Measurements from ENCODE around the gene ACVR2A. TPM values are rescaled to one million over a fixed set of nuclear protein-coding genes. Genes with fewer than 3 reads are reported as not detected.

ACVR2A gene
- polyA plus RNA-seq, 3 donors = 25.3 to 27.0 (median 25.8) TPM

GRCh38 chr2:147854557-147855134 lies 9.8 kb downstream of the ACVR2A start:
- DNase-seq (ENCODE audit: low read depth in 3 of 3, low spot score in 2 of 3) = no peak

DNA sequence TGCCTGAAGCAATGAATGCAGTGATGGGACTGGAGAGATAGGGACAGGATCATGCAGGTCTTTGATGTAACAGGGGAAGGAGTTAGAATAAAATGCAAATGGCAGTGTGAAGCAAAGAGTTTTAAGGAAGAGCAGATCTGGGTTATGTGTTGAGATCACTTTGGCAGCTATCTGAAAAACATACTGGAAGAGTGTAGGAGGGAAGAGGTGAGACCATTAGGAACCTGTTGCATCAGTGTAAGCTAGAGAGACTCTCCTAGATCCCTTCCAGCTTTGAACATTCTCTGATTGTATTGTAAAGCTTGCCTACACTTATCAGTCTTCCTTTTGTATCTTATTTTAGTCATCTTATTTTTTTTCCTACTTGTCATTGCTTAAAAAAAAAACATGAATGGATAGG lies 10.5 kb downstream of the ACVR2A start:
- no peak for DNase-seq (ENCODE audit: low read depth in 3 of 3, low spot score in 2 of 3)

GRCh38 chr2:147855977-147856376 lies 11.1 kb downstream of the ACVR2A start:
- no peak for DNase-seq (ENCODE audit: low read depth in 3 of 3, low spot score in 2 of 3)

DNA sequence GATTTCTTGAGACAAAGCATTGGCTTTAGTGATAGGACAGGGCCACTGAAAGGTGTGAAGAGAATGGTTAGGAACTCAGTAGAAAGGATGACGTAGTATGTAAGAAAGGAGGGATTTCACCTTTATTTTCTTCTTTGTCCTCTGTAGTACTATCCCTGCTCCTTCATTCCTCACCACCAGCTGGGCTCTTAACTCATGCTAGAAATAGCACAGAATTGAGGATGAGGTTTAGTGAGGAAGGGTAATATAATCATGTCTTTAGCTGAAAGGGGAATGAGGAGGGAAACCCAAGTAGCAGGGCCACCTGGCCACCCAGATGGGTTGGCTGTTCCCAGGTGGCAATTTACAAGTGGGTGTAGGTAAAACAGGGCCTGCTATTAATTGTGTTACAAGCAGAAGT lies 15.2 kb downstream of the ACVR2A start:
- no peak for DNase-seq (ENCODE audit: low read depth in 3 of 3, low spot score in 2 of 3)

DNA sequence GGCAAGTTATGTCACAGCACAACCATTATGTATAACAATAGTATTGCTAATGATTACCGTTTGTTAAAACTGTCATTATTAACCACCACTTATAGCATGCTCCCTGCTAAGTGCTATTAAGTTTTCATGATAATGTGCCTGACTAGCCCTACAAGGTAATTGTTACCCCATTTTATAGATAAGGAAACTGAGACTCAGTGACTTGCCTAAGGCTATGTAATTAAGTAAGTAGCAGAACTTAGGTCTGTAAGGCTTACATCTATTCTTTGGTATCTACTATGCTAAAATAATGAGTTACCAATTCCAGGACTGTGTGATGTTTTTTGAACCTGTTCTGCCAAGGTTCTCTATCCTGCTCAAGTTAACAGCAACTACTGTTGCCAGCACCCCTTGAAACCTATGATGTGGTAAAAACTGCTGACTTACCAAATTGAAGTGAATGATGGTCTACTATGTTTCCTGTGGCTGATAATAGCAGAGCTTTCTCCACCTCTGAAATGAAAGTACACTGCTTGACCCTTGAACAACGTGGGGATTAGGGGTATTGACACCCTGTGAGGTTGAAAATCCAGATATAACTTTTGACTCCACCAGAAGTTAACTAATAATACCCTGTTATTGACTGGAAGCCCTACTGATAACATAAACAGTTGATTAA lies 18.2 kb downstream of the ACVR2A start:
- no peak for DNase-seq (ENCODE audit: low read depth in 3 of 3, low spot score in 2 of 3)

DNA sequence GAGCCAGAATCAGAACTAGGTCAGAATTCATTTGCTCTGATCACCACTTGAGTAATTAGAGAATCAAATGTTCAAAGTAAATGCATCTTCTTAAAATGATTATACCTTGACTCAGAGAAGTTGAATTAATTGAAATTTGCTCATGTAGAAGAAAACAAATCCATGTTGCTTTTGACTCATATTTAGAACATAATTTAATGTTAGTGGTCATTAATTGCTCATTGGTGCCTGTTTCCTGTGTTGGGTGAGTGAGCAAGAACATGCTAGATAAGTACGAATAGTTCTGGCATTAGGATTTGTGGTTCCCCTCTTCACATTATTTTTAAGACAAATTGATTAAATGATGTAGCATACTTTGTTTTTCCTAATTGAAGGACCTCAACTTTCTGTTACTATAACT lies 19.0 kb downstream of the ACVR2A start:
- no peak for DNase-seq (ENCODE audit: low read depth in 3 of 3, low spot score in 2 of 3)

DNA sequence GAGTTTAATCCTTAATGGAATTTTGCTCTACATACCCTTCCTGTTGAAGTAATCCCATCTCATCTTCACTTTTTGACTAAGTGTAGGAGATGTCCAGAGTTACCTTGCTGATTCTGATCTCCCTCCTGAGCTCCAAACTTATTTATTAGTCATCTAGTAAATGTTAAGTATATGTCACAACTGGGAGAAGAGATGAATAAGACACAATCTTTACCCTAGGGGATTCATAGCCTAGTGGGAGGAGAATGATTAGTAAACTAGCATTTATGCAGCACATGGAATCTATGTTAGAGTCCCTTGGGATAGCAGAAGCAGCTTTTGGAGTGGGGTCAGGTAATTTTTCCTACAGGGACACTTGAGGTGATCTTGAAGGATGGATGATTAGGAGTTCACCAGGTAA lies 20.7 kb downstream of the ACVR2A start:
- no peak for DNase-seq (ENCODE audit: low read depth in 3 of 3, low spot score in 2 of 3)

DNA sequence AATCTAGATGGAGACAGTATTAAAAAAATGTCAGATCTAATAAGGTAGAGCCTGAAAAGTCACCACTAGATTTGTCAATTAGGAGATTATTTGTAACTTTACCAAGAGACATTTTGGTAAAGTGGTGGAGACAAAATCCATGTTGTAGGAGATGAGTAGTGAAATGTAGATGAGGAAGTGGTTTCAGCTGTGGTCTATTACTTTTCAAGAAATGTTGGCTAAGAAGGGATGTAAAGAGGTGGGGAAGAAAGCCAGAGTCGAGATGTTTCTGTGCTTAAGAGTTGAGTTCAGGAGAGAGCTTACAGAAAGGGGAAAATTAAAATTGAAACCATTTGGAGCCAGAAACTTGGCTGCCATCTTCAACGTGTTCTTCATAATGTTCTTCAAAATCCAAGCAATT lies 22.2 kb downstream of the ACVR2A start:
- no peak for DNase-seq (ENCODE audit: low read depth in 3 of 3, low spot score in 2 of 3)

DNA sequence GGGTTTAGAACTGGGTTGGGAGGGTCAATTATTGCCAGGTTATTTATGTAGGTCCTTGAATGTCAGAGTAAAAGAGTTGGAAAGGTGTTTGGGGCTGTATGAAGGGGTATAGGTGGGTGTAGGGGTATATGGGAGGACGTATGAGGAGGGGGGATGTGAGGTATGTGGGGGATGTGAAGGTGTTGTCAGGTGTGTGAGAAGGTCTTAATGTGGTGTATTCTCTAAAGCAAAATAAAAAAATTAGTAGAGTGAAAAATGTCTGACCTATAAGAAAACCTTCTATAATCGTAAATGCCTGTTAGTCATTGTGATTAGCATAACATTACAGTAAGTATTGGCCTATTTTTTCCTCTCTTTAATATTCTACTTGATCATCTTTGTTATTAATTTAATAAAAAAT lies 25.1 kb downstream of the ACVR2A start:
- no peak for DNase-seq (ENCODE audit: low read depth in 3 of 3, low spot score in 2 of 3)

GRCh38 chr2:147872967-147873366 lies 28.1 kb downstream of the ACVR2A start:
- no peak for DNase-seq (ENCODE audit: low read depth in 3 of 3, low spot score in 2 of 3)

DNA sequence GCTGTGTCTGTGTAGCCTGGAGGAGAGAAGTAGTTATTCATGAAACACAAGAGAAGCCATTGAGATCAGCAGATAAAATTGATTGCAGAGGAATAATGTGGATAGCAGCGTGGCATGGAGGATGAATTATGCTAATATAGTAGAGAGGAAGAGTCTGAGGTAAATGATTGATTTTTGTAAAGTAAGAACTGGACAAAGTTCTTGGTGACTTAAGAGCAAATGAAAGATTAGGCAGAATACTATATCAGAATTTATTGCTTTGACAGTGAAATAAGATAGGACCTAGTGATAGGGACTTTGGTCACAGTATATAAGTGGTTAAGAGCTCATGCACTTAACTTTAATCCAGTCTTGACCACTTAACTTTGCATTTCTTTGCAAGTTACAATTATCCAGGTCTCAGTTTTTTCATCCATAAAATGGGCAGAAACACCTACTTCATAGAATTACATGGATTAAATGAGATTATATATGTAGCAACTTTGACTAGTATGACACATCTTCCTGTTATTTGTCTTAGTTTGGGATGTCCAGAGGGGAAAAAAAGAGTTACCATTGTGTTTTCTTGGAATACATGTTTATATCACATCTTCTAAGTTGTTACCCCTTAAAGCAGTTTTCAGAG lies 29.1 kb downstream of the ACVR2A start:
- no peak for DNase-seq (ENCODE audit: low read depth in 3 of 3, low spot score in 2 of 3)

DNA sequence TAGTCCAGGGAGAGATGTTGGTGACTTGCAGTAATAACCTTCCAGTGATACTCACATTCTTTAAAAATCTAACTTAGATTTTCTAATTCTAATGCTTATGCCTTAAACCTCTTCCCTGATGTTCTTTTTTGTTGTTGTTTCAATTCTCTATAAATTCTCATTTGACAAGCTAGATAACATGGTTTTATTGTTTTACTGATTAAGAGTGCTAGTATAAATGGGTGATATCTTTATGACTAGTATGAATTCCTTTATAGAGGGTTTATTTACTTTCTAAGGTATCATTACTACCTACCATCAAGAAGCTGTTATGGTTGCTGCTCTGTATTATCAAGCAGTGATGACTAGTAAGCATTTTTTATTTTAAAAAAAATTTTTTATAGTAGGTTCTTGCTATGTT lies 35.0 kb downstream of the ACVR2A start:
- no peak for DNase-seq (ENCODE audit: low read depth in 3 of 3, low spot score in 2 of 3)

GRCh38 chr2:147882631-147883030 lies 37.8 kb downstream of the ACVR2A start:
- no peak for DNase-seq (ENCODE audit: low read depth in 3 of 3, low spot score in 2 of 3)

- DNase-seq (ENCODE audit: low read depth in 3 of 3, low spot score in 2 of 3) = no peak
Measured at GRCh38 chr2:147884830-147885229, 40.0 kb downstream of the ACVR2A start.

- DNase-seq (ENCODE audit: low read depth in 3 of 3, low spot score in 2 of 3) = no peak
Measured at GRCh38 chr2:147886136-147886535, 41.3 kb downstream of the ACVR2A start.

- DNase-seq (ENCODE audit: low read depth in 3 of 3, low spot score in 2 of 3) = no peak
Measured at GRCh38 chr2:147888680-147889079, 43.9 kb downstream of the ACVR2A start.

DNA sequence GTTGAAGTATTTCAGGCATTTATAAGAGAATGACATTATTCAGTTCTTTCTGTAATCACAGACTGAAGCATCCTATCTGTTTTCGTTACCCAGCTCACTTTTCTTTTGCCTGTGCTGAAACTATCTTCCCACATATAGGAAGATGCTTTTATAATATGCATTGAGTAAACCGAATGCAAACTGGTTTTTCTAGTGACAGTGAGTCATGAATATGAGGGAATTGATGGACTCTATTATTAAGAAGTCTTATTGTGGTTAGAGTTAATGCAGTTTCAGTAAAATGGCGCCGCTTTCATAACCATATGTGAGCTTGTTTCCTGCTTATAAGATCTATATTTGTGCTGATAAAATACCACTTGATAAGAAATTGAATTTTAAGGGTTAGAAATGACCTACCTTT lies 59.2 kb downstream of the ACVR2A start:
- no peak for DNase-seq (ENCODE audit: low read depth in 3 of 3, low spot score in 2 of 3)

DNA sequence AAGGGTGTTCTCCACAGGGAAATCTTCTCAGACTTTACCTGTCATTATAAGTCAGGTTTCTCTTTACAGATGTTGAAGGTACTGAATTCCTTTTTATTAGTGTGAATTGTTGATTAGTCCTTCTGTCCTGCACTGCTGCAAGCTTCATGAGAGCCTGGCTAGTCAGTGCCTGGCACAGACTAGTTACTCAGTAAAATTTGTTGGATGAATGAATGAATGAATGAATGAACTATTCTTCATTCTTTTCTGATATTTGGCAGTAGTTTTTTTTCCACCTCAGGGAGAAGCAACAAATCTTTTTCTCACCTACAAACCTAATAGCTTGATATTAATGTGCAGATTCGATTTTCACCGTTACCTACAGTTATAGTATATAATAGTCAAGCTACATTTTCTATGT lies 64.3 kb downstream of the ACVR2A start:
- DNase-seq (ENCODE audit: low read depth in 3 of 3, low spot score in 2 of 3) = no peak

GRCh38 chr2:147910990-147911473 lies 66.2 kb downstream of the ACVR2A start:
- peak; percentile 50 to 60 (median 56) for DNase-seq (ENCODE audit: low read depth in 3 of 3, low spot score in 2 of 3)

DNA sequence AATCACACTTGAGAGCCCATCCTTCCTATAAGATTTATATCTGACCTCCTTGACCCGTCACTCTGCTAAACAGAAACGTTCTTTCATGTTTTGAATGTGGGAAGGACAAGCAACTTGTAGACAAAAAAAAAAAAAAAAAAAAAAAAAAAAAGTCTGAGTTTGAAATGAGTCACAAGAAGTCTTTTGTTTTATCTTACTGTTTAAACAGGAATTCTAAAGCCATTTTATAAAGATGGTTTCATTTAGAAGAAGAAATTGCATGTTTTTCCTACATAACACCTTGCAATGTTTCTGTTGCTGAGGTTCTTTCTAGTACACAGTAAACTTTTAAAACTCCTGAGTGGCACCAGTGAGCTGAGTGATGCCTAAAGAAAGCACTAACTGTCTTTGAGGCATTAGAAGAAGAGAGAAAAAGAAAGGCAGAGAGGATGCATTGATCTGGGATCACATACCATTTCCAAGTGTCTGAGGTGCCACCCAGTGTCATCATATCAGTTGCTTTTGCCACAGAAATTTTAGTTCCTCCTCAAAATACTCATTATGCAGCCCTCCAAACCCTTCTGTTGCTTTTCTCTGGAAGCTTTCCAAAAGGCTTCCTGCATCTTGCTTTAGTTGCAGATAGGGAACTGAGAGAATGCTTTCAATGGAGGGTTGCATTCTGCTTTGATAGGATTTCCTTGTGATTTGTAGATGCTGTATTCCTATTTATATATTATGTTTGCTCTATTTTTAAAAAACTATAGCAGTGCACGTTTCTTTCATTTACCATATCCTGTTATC lies 69.1 kb downstream of the ACVR2A start:
- no peak for DNase-seq (ENCODE audit: low read depth in 3 of 3, low spot score in 2 of 3)

- no peak for DNase-seq (ENCODE audit: low read depth in 3 of 3, low spot score in 2 of 3)
Measured at GRCh38 chr2:147916067-147916466, 71.2 kb downstream of the ACVR2A start.
